CD4-positive, alpha-beta T cell treated with Interferon gamma for 1 hour (primary cell): Measurements from ENCODE around the gene TRAF3.
"Not testable (repeated sequence)": the region's sequence is repeated elsewhere in the genome, so short reads cannot be mapped to it uniquely, and the experiment has no call there.

Experiments used
- DNase-seq: peaks from one replicate; pipeline ENCODE4 v3.0.0-alpha.2; 2020

TRAF3 gene

GRCh38 chr14:102868956-102869547 is 91.8 kb downstream of the TRAF3 start:
- no peak for DNase-seq

- DNase-seq, result no peak
Observed at GRCh38 chr14:102870246-102870645, 93.0 kb downstream of the TRAF3 start.

GRCh38 chr14:102870994-102871831 is 94.0 kb downstream of the TRAF3 start:
- no peak for DNase-seq

GRCh38 chr14:102872020-102872419 is 94.8 kb downstream of the TRAF3 start:
- no peak for DNase-seq

- DNase-seq, result no peak
Observed at GRCh38 chr14:102873131-102873530, 95.9 kb downstream of the TRAF3 start.

- no peak for DNase-seq
Observed at GRCh38 chr14:102873546-102874061, 96.4 kb downstream of the TRAF3 start.

- no peak for DNase-seq
Observed at GRCh38 chr14:102875652-102876051, 98.4 kb downstream of the TRAF3 start.

GRCh38 chr14:102877511-102877910 is 100.3 kb downstream of the TRAF3 start:
- DNase-seq, result not testable (repeated sequence)

GRCh38 chr14:102878174-102878969 is 101.1 kb downstream of the TRAF3 start:
- no peak for DNase-seq

- no peak for DNase-seq
Observed at GRCh38 chr14:102878970-102879460, 101.8 kb downstream of the TRAF3 start.

- no peak for DNase-seq
Observed at GRCh38 chr14:102882226-102882906, 105.1 kb downstream of the TRAF3 start.

- DNase-seq, result no peak
Observed at GRCh38 chr14:102883089-102883541, 105.9 kb downstream of the TRAF3 start.

- no peak for DNase-seq
Observed at GRCh38 chr14:102883554-102883953, 106.3 kb downstream of the TRAF3 start.

GRCh38 chr14:102885737-102886447 is 108.6 kb downstream of the TRAF3 start:
- DNase-seq, result no peak

- no peak for DNase-seq
Observed at GRCh38 chr14:102888748-102889147, 111.5 kb downstream of the TRAF3 start.

GRCh38 chr14:102889615-102890014 is 112.4 kb downstream of the TRAF3 start:
- no peak for DNase-seq

- no peak for DNase-seq
Observed at GRCh38 chr14:102891111-102891510, 113.9 kb downstream of the TRAF3 start.

- DNase-seq, result no peak
Observed at GRCh38 chr14:102891556-102891955, 114.3 kb downstream of the TRAF3 start.

- no peak for DNase-seq
Observed at GRCh38 chr14:102892651-102893050, 115.4 kb downstream of the TRAF3 start.

GRCh38 chr14:102893452-102893851 is 116.2 kb downstream of the TRAF3 start:
- DNase-seq, result no peak

GRCh38 chr14:102896735-102897134 is 119.5 kb downstream of the TRAF3 start:
- not testable (repeated sequence) for DNase-seq
